HepG2 (cell line): ENCODE measurements around the gene SUOX. TPM values are rescaled to one million over a fixed set of nuclear protein-coding genes. Genes with fewer than 3 reads are reported as not detected.

ENCODE experiments used
- ATF3 ChIP-seq: sonication (generic); formaldehyde crosslinking; IDR thresholded peaks from 2 replicates; pipeline ENCODE4 v1.4.0; 2020; ENCODE audit warnings: missing genetic modification reagents
- ATF7-NPFF ChIP-seq: sonication (generic); formaldehyde crosslinking; IDR thresholded peaks from 2 replicates; pipeline ENCODE4 v1.8.1; 2023; ENCODE audit warnings: mild to moderate bottlenecking, low read depth, missing genetic modification reagents, moderate library complexity
- CENPBD1 ChIP-seq: sonication (generic); formaldehyde crosslinking; IDR thresholded peaks from 2 replicates; pipeline ENCODE4 v1.8.0; 2022; ENCODE audit warnings: missing genetic modification reagents, low read depth, mild to moderate bottlenecking, borderline replicate concordance
- DZIP1 ChIP-seq: sonication (generic); formaldehyde crosslinking; IDR thresholded peaks from 2 replicates; pipeline ENCODE4 v1.5.0; 2020; ENCODE audit warnings: mild to moderate bottlenecking, missing genetic modification reagents
- E2F1 ChIP-seq: sonication (generic); formaldehyde crosslinking; IDR thresholded peaks from 2 replicates; pipeline ENCODE4 v1.5.0; 2020; ENCODE audit warnings: missing genetic modification reagents
- GZF1 ChIP-seq: sonication (generic); formaldehyde crosslinking; IDR thresholded peaks from 2 replicates; pipeline ENCODE4 v1.5.1; 2020; ENCODE audit warnings: mild to moderate bottlenecking, missing genetic modification reagents
- HBP1 ChIP-seq: IDR thresholded peaks from 2 replicates; pipeline ENCODE4 v1.6.1; 2016; ENCODE audit warnings: low read depth, control low read depth
- HMGXB4 ChIP-seq, 2 experiments: sonication (generic) in 1 of 2; formaldehyde crosslinking in 1 of 2; IDR thresholded peaks; 2 replicates each; pipeline versions ENCODE4 v1.4.0 to v1.6.1; 2018 to 2020; ENCODE audit warnings: missing genetic modification reagents in 2 of 2, borderline replicate concordance in 1 of 2, low read depth in 1 of 2, mild to moderate bottlenecking in 1 of 2, missing biosample characterization in 1 of 2
- IRF2 ChIP-seq: IDR thresholded peaks from 2 replicates; pipeline ENCODE4 v1.6.1; 2018; ENCODE audit warnings: missing genetic modification reagents, missing compliant biosample characterization
- RARG ChIP-seq: sonication (generic); formaldehyde crosslinking; IDR thresholded peaks from 2 replicates; pipeline ENCODE4 v1.4.0; 2020; ENCODE audit warnings: low read depth, mild to moderate bottlenecking, missing genetic modification reagents
- SKI ChIP-seq: fragments of 450-650 bp; IDR thresholded peaks from one replicate; pipeline ENCODE4 v1.6.1; 2018; ENCODE audit warnings: mild to moderate bottlenecking; ENCODE audit not compliant: partially characterized antibody
- SKIL ChIP-seq: sonication (generic); formaldehyde crosslinking; IDR thresholded peaks from 2 replicates; pipeline ENCODE4 v1.8.0; 2022; ENCODE audit warnings: missing genetic modification reagents, mild to moderate bottlenecking, moderate library complexity, borderline replicate concordance
- SRY ChIP-seq: sonication (generic); formaldehyde crosslinking; IDR thresholded peaks from 2 replicates; pipeline ENCODE4 v1.8.0; 2022; ENCODE audit warnings: mild to moderate bottlenecking, missing genetic modification reagents
- ZNF552 ChIP-seq: sonication (generic); formaldehyde crosslinking; IDR thresholded peaks from 2 replicates; pipeline ENCODE4 v1.9.0; 2022; ENCODE audit warnings: missing genetic modification reagents, mild to moderate bottlenecking, borderline replicate concordance
- ZNF570 ChIP-seq: sonication (generic); formaldehyde crosslinking; IDR thresholded peaks from 2 replicates; pipeline ENCODE4 v1.4.0; 2020; ENCODE audit warnings: mild to moderate bottlenecking, missing genetic modification reagents, borderline replicate concordance
- ZNF616 ChIP-seq: sonication (generic); formaldehyde crosslinking; IDR thresholded peaks from 2 replicates; pipeline ENCODE4 v1.5.0; 2020; ENCODE audit warnings: low read depth, mild to moderate bottlenecking, missing genetic modification reagents
- polyA plus RNA-seq, 8 experiments: library from polyadenylated mRNA; depleted of rRNA in 3 of 8; stranded (reverse) in 7 of 8; unstranded in 1 of 8; fragments of >200 nt; fragmentation: Illumina TruSeq in 4 of 8; extraction: Trizol in 4 of 8; gene quantifications; 2 replicates each; pipeline versions ENCODE4 v1.2.1 to v1.2.3, GENCODE V29; 2011 to 2016; ENCODE audit warnings: low read depth in 4 of 8, missing spikeins in 1 of 8, mixed read lengths in 1 of 8; ENCODE audit not compliant: insufficient read depth in 1 of 8
- total RNA-seq, 5 experiments: library from RNA; depleted of rRNA; stranded (reverse); fragments of >200 nt; fragmentation: Illumina TruSeq; extraction: Trizol; gene quantifications; 2 replicates each; pipeline ENCODE4 v1.2.3, GENCODE V29; 2016; ENCODE audit warnings: low read depth in 1 of 5

Gene SUOX
- total and polyA plus RNA-seq, 2 of the 13 experiments (the other 11 are each of a cell fraction or from before 2014, with no cell fraction given) = 23.9 to 25.9 TPM

GRCh38 chr12:56041552-56042429 lies 44.7 kb downstream of the SUOX start, which contains the start of gene RPS26 (continued):
- TF ChIP-seq SKIL (CRISPR knock-in tag) (peak; percentile 62), HMGXB4 (CRISPR knock-in tag; IDR thresholded peaks at IDR 0.05; ENCODE audit: borderline replicate concordance in 1 of 2, low read depth in 1 of 2) (peak; percentile 93 to 95), ATF7-NPFF (CRISPR knock-in tag) (peak; percentile 36; the same call in 1 of the 2 replicates), HBP1 (CRISPR knock-in tag) (peak; percentile 54; the same call in 1 of the 2 replicates), ZNF570 (CRISPR knock-in tag) (no peak), CENPBD1 (CRISPR knock-in tag) (no peak), RARG (CRISPR knock-in tag) (no peak), IRF2 (CRISPR knock-in tag) (peak; percentile 90), SRY (peak; percentile 89), GZF1 (CRISPR knock-in tag) (no peak; the same call in 1 of the 2 replicates), ZNF552 (CRISPR knock-in tag) (no peak), E2F1 (CRISPR knock-in tag) (peak; percentile 73), DZIP1 (CRISPR knock-in tag) (no peak), SKI (peak; percentile 34), ATF3 (CRISPR knock-in tag) (no peak), ZNF616 (CRISPR knock-in tag) (no peak)
